ENCODE results near the gene TBC1D10B. TPM values are rescaled to one million over a fixed set of nuclear protein-coding genes. Genes with fewer than 3 reads are reported as not detected.

The TBC1D10B gene
- total and polyA plus RNA-seq, 2 of the 8 experiments (the other 6 are each of a cell fraction or from before 2014, with no cell fraction given): 15.4 to 28.6 TPM

GRCh38 chr16:30376461-30376902 is 6.2 kb upstream of the TBC1D10B start:
- H4K8ac ChIP-seq (ENCODE audit: extremely low read depth, insufficient read depth, low read length): no peak overlapping the region
- H2BK15ac ChIP-seq (ENCODE audit: low read length): peak overlapping the region; percentile 12; the same call in 1 of the 2 replicates
- whole genome bisulfite sequencing, 2 experiments (ENCODE audit: extremely low coverage in 1 of 2, insufficient coverage in 1 of 2, insufficient read length in 1 of 2, insufficient replicate concordance in 2 of 2, low coverage in 1 of 2, low lambda C conversion rate in 2 of 2, missing lambda C conversion rate in 1 of 2): 88% methylated on average over 8 of the region's 8 CpGs; no CpG with 5 or more reads in 1 of the 2 experiments
- FAIRE-seq (no peak), DNase-seq (ENCODE audit: low read depth in 1 of 2, low spot score in 2 of 2) (no peak)
- H3K4me3 ChIP-seq (ENCODE audit: extremely low read depth in 1 of 4, insufficient read depth in 2 of 4, low read depth in 3 of 4, low read length in 4 of 4): no peak overlapping the region
- H3K56ac ChIP-seq (replicated peaks; ENCODE audit: insufficient read length, low read depth, low read length): no peak overlapping the region
- no peaks in the 10 kb centered on the region for H4K20me1 ChIP-seq (replicated peaks in 1 of 2; ENCODE audit: control insufficient read depth in 1 of 2, insufficient read depth in 2 of 2, low read length in 2 of 2)
- no peak overlapping the region for H2AK5ac ChIP-seq (ENCODE audit: low read depth, low read length)
- ChIA-PET CTCF (ENCODE audit: partially characterized antibody) (interaction anchor here (0.6 to 2.3 kb wide), 5 partner anchors 18 to 40 kb away, joined by 3 to 8 read pairs (median 3); partner anchors contain the start of gene ZNF771), POLR2A (ENCODE audit: partially characterized antibody) (interaction anchor here (0.8 to 13.6 kb wide), 7 partner anchors 13 to 372 kb away, joined by 3 to 151 read pairs (median 4); partner anchors contain the start of genes CD2BP2, PHKG2, ZNF48 and ZNF771)
- no peak overlapping the region for H3K4ac ChIP-seq (replicated peaks; ENCODE audit: insufficient read length, low read depth, low read length)
- H3K4me1 ChIP-seq (replicated peaks in 1 of 4; ENCODE audit: control insufficient read depth in 3 of 4, insufficient read depth in 4 of 4, low read length in 3 of 4): peaks cover 0 to 9% (median 5%) of the 10 kb centered on the region in 4 experiments; a peak in 5 of 7 replicates
- no peaks in the 10 kb centered on the region for H3K79me1 ChIP-seq (ENCODE audit: low read depth, low read length)
- H2BK20ac ChIP-seq (ENCODE audit: low read length): no peak overlapping the region
- no peak overlapping the region for H3K18ac ChIP-seq (ENCODE audit: extremely low read depth, low read length)
- H2AFZ ChIP-seq (ENCODE audit: low read length): no peak overlapping the region
- H3K23ac ChIP-seq (ENCODE audit: insufficient read length): no peak overlapping the region
- H3K27me3 ChIP-seq (replicated peaks in 1 of 4; ENCODE audit: control insufficient read depth in 3 of 4, extremely low read depth in 1 of 4, insufficient read depth in 3 of 4, low read length in 3 of 4): no peaks in the 10 kb centered on the region
- no peaks in the 10 kb centered on the region for H3K36me3 ChIP-seq (ENCODE audit: control insufficient read depth in 2 of 4, insufficient read depth in 4 of 4, low read length in 3 of 4)
- no peak overlapping the region for H2BK5ac ChIP-seq (ENCODE audit: low read depth, low read length)
- no peak overlapping the region; a peak in 1 of 7 replicates for H3K9ac ChIP-seq (replicated peaks in 1 of 4; ENCODE audit: extremely low read depth in 1 of 4, low read depth in 3 of 4, low read length in 3 of 4)
- H3K79me2 ChIP-seq (ENCODE audit: control insufficient read depth in 1 of 2, insufficient read depth in 2 of 2, low read length in 2 of 2): no peaks in the 10 kb centered on the region
- H3K14ac ChIP-seq (ENCODE audit: insufficient read length): no peak overlapping the region
- H3K4me2 ChIP-seq (ENCODE audit: insufficient read depth in 1 of 2, low read depth in 2 of 2, low read length in 2 of 2): no peak overlapping the region; a peak in 1 of 4 replicates
- H3K27ac ChIP-seq (ENCODE audit: low read depth, low read length): no peak overlapping the region
- H4K5ac ChIP-seq (ENCODE audit: insufficient read length, low read depth, low read length): no peak overlapping the region
- H2BK12ac ChIP-seq (ENCODE audit: low read depth, low read length): no peak overlapping the region
- peaks cover 10% of the 10 kb centered on the region for H3K23me2 ChIP-seq (ENCODE audit: low read depth, low read length)
- H4K91ac ChIP-seq (replicated peaks; ENCODE audit: insufficient read length, low read length): no peak overlapping the region
- H3K9me3 ChIP-seq (ENCODE audit: insufficient read depth in 2 of 2, low read depth in 1 of 2, low read length in 1 of 2): no peaks in the 10 kb centered on the region
- no peak overlapping the region for H2BK120ac ChIP-seq (replicated peaks; ENCODE audit: low read depth, low read length)
- no peak for TF ChIP-seq JUN (IDR thresholded peaks at IDR 0.05; ENCODE audit: low read depth, low read length)
- TF ChIP-seq USF2 (IDR thresholded peaks at IDR 0.05; ENCODE audit: low read length): no peak
- no peak for TF ChIP-seq SP4 (IDR thresholded peaks at IDR 0.05; ENCODE audit: low read length)
- TF ChIP-seq EZH2 (IDR thresholded peaks at IDR 0.05; ENCODE audit: low read depth, low read length, severe bottlenecking): no peak
- no peak for TF ChIP-seq BRCA1 (IDR thresholded peaks at IDR 0.05; ENCODE audit: low read depth, low read length)
- TF ChIP-seq EP300 (IDR thresholded peaks at IDR 0.05; ENCODE audit: borderline replicate concordance in 1 of 2, low read depth in 2 of 2, low read length in 2 of 2): no peak
- TF ChIP-seq, protein P1, sequence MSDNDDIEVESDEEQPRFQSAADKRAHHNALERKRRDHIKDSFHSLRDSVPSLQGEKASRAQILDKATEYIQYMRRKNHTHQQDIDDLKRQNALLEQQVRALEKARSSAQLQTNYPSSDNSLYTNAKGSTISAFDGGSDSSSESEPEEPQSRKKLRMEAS (IDR thresholded peaks at IDR 0.05): no peak
- TF ChIP-seq FOSL1 (IDR thresholded peaks at IDR 0.05; ENCODE audit: insufficient read depth, low read depth, low read length): no peak
- no peak for TF ChIP-seq CHD1 (IDR thresholded peaks at IDR 0.05; ENCODE audit: low read depth, low read length)
- TF ChIP-seq KDM1A (IDR thresholded peaks at IDR 0.05; ENCODE audit: borderline replicate concordance, low read length): no peak
- TF ChIP-seq SRF (IDR thresholded peaks at IDR 0.05; ENCODE audit: low read depth, low read length): no peak
- no peak for TF ChIP-seq TAF7 (optimal IDR thresholded peaks at IDR 0.05; ENCODE audit: borderline replicate concordance, low read depth, low read length)
